ENCODE measurements around the gene ITPR1. TPM values are rescaled to one million over a fixed set of nuclear protein-coding genes. Genes with fewer than 3 reads are reported as not detected.

Gene ITPR1
- total and polyA plus RNA-seq, 2 of the 4 experiments (the other 2 are of a cell fraction), result 1.8 to 5.7 TPM

DNA sequence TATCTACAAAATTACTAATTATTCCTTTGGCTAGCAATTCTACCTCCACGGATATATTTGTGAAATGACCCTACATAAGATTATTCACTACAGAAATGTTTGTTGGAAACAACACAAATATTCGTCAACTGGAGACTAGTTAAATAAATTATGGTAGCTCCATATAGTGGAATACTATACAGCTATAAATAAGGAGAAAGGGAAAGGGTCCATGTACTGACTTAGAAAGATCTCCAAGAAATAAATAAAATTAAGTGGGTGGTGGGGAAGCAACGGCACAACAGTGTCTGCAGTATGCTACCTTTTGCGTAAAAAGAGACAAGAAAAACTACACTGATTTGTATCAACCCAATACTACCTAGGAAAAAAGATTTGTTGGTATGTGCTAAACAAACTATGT lies 389.4 kb downstream of the ITPR1 start:
- no peak overlapping the region for H3K4me2 ChIP-seq (ENCODE audit: low read depth, low read length)
- H4K5ac ChIP-seq (ENCODE audit: low read depth, low read length), result no peak overlapping the region
- no peaks in the 10 kb centered on the region for H3K36me3 ChIP-seq (ENCODE audit: control insufficient read depth, insufficient read depth, low read length)
- no peaks in the 10 kb centered on the region for H4K20me1 ChIP-seq (ENCODE audit: insufficient read depth, low read length)
- BruUV-seq (replicated peaks), result no TSS peak
- CTCF ChIA-PET, result no interaction called here
- H2AK9ac ChIP-seq (replicated peaks; ENCODE audit: low read depth, low read length, poor library complexity), result no peak overlapping the region
- no peak overlapping the region for H2BK15ac ChIP-seq (ENCODE audit: low read depth, low read length)
- no peaks in the 10 kb centered on the region for H3K4me1 ChIP-seq (ENCODE audit: control insufficient read depth, insufficient read depth, low read length)
- DNase-seq, result no peak
- TF ChIP-seq MAFK (IDR thresholded peaks at IDR 0.05; ENCODE audit: low read depth, low read length), result no peak
- no peak for TF ChIP-seq MXI1 (IDR thresholded peaks at IDR 0.05; ENCODE audit: borderline replicate concordance, low read depth, low read length)
- TF ChIP-seq SMC3 (IDR thresholded peaks at IDR 0.05; ENCODE audit: low read depth, low read length), result no peak
- no peak for TF ChIP-seq POLR2A (IDR thresholded peaks at IDR 0.05; ENCODE audit: low read depth, low read length)
- no peak for TF ChIP-seq CEBPB (IDR thresholded peaks at IDR 0.05; ENCODE audit: low read depth, low read length)
- no peak for TF ChIP-seq USF2 (IDR thresholded peaks at IDR 0.05; ENCODE audit: low read depth, low read length)
- no peak for TF ChIP-seq NFE2L2 (IDR thresholded peaks at IDR 0.05; ENCODE audit: low read depth, low read length)
- no peak for TF ChIP-seq RCOR1 (IDR thresholded peaks at IDR 0.05; ENCODE audit: insufficient replicate concordance, low read length)
- TF ChIP-seq RFX5 (IDR thresholded peaks at IDR 0.05; ENCODE audit: low read depth, low read length), result no peak
- TF ChIP-seq MAZ (IDR thresholded peaks at IDR 0.05; ENCODE audit: borderline replicate concordance, low read depth, low read length), result no peak
- no peak for TF ChIP-seq RAD21 (IDR thresholded peaks at IDR 0.05; ENCODE audit: low read length)
- no peak for TF ChIP-seq CHD1 (IDR thresholded peaks at IDR 0.05; ENCODE audit: low read depth, low read length)
- no peak for TF ChIP-seq BHLHE40 (IDR thresholded peaks at IDR 0.05; ENCODE audit: low read depth, low read length)
- POLR2A ChIA-PET (ENCODE audit: unreplicated experiment), result no interaction called here
- no CpG with 5 or more reads among the region's 4 CpGs for WGBS, 2 experiments (ENCODE audit: extremely low coverage in 2 of 2, insufficient read length in 1 of 2)
- no peak overlapping the region for H3K27ac ChIP-seq (ENCODE audit: insufficient read depth, low read length)
- no peaks in the 10 kb centered on the region for H3K9me1 ChIP-seq (ENCODE audit: insufficient read depth, low read length)
- no peak overlapping the region for H3K56ac ChIP-seq (ENCODE audit: extremely low read depth, insufficient read depth, low read length)
- no peaks in the 10 kb centered on the region for H3K9me3 ChIP-seq (ENCODE audit: control insufficient read depth, insufficient read depth, low read length)
- H3K23ac ChIP-seq (ENCODE audit: low read depth, low read length), result no peak overlapping the region
- H2BK120ac ChIP-seq (ENCODE audit: low read depth, low read length), result no peak overlapping the region
- dilution Hi-C loops (cut with HindIII; ENCODE audit: low sequenced_read_pairs, unreplicated experiment) (no loop called here), in situ Hi-C loops (cut with MboI; ENCODE audit: low sequenced_read_pairs) (no loop called here), intact Hi-C loops (cut with micrococcal nuclease) (loop anchor here (5.0 kb wide), 1 partner anchor 145 kb away; no protein-coding TSS in a partner anchor)
- no peak overlapping the region for H2AK5ac ChIP-seq (ENCODE audit: low read depth, low read length)
- no peak overlapping the region for H4K91ac ChIP-seq (ENCODE audit: insufficient read depth, low read depth, low read length)
- no peak for ATAC-seq (ENCODE audit: low read depth)
- no peaks in the 10 kb centered on the region for H3K79me1 ChIP-seq (ENCODE audit: low read depth in 1 of 2, low read length in 2 of 2)
- no peaks in the 10 kb centered on the region; the same call in 1 of the 2 replicates for H3K27me3 ChIP-seq (ENCODE audit: control insufficient read depth, insufficient read depth, low read length)
- no peak overlapping the region for H2BK20ac ChIP-seq (ENCODE audit: low read depth, low read length)
- no peak overlapping the region for H3K18ac ChIP-seq (ENCODE audit: low read depth, low read length)
- H3K14ac ChIP-seq (replicated peaks; ENCODE audit: low read depth, low read length), result no peak overlapping the region
- no peak overlapping the region for H2AFZ ChIP-seq (replicated peaks; ENCODE audit: low read length, poor library complexity)
- H3K4me3 ChIP-seq (ENCODE audit: insufficient read depth, low read depth, low read length), result no peak overlapping the region
- no peak overlapping the region for H4K8ac ChIP-seq (ENCODE audit: low read depth in 2 of 2, low read length in 2 of 2)
- no peak overlapping the region for H3K9ac ChIP-seq (ENCODE audit: low read depth, low read length)
- no peak overlapping the region for H3K4ac ChIP-seq (ENCODE audit: low read depth, low read length)
- H2BK5ac ChIP-seq (ENCODE audit: low read depth, low read length, poor library complexity, severe bottlenecking), result no peak overlapping the region
